GM12878 (cell line): ENCODE data around the gene RARB. TPM values are rescaled to one million over a fixed set of nuclear protein-coding genes. Genes with fewer than 3 reads are reported as not detected.

Source experiments
- ATAC-seq: fragments of 200-7000 bp; cut with Tn5 transposase; 3 replicates; pipeline ENCODE4 v1.9.1; 2020; ENCODE audit warnings: mild to moderate bottlenecking, moderate library complexity
- BruUV-seq: library from RNA; stranded (reverse); fragments of 400-500 nt; replicated peaks from 2 replicates; lab custom pipeline; 2021; lab: Mats Ljungman, UMichigan
- CTCF ChIA-PET: fragments of 300-600 bp; sonication (Branson Sonifier 250); formaldehyde crosslinking; extraction: SDS; loops from one replicate; lab custom pipeline; 2021; ENCODE audit warnings: inconsistent platforms; lab: Yijun Ruan, JAX
- POLR2A ChIA-PET: fragments of 350-600 bp; formaldehyde crosslinking; extraction: SDS; loops from one replicate; lab custom pipeline; 2021; ENCODE audit warnings: inconsistent platforms; lab: Charles Lee
- RAD21 ChIA-PET: fragments of 300-600 bp; sonication (Branson Sonifier 250); formaldehyde crosslinking; loops from one replicate; lab custom pipeline; 2023; ENCODE audit warnings: antibody characterized with exemption; ENCODE audit not compliant: unreplicated experiment; lab: Charles Lee
- SMC1A ChIA-PET: fragments of 300-600 bp; sonication (Branson Sonifier 250); formaldehyde crosslinking; loops from one replicate; lab custom pipeline; 2023; ENCODE audit not compliant: unreplicated experiment, uncharacterized antibody; lab: Charles Lee
- DNase-seq: peaks from one replicate; pipeline ENCODE4 v3.0.0-alpha.2; 2011; ENCODE audit warnings: low read depth, low spot score
- FAIRE-seq: peaks from 3 replicates; lab custom pipeline; 2011; peaks lifted over from hg19 to GRCh38; lab: Jason Lieb, UNC
- H2AFZ ChIP-seq: 2 replicates; pipeline ENCODE4 v1.6.0; 2011; ENCODE audit warnings: low read depth, low read length, control low read depth; ENCODE audit not compliant: control insufficient read depth
- H3K27ac ChIP-seq: 2 replicates; pipeline ENCODE4 v1.5.1; 2011; ENCODE audit warnings: control low read depth; ENCODE audit not compliant: control insufficient read depth, insufficient read depth
- H3K27me3 ChIP-seq, 2 experiments: replicated peaks in 1 of 2; 2 replicates each; pipeline versions ENCODE4 v1.6.0 to v1.6.1; 2011; ENCODE audit warnings: low read length in 1 of 2; ENCODE audit not compliant: control insufficient read depth in 2 of 2, insufficient read depth in 2 of 2
- H3K36me3 ChIP-seq, 2 experiments: 2 replicates each; pipeline ENCODE4 v1.5.1; 2011; ENCODE audit warnings: low read length in 1 of 2; ENCODE audit not compliant: control insufficient read depth in 2 of 2, insufficient read depth in 2 of 2
- H3K4me1 ChIP-seq: 2 replicates; pipeline ENCODE4 v1.6.1; 2011; ENCODE audit warnings: mild to moderate bottlenecking, low read length, moderate library complexity, mixed read lengths; ENCODE audit not compliant: control insufficient read depth, insufficient read depth
- H3K4me2 ChIP-seq: 2 replicates; pipeline ENCODE4 v1.6.0; 2011; ENCODE audit warnings: control low read depth; ENCODE audit not compliant: control insufficient read depth, insufficient read depth
- H3K4me3 ChIP-seq: fragments of 200-600 bp; sonication (generic); 2 replicates; pipeline ENCODE4 v1.5.1; 2016
- H3K79me2 ChIP-seq: 2 replicates; pipeline ENCODE4 v1.6.0; 2011; ENCODE audit warnings: low read length; ENCODE audit not compliant: control insufficient read depth, insufficient read depth
- H3K9ac ChIP-seq: 2 replicates; pipeline ENCODE4 v1.8.0; 2011; ENCODE audit warnings: low read length, control low read depth, mixed read lengths; ENCODE audit not compliant: control insufficient read depth, insufficient read depth
- H3K9me3 ChIP-seq: replicated peaks from 3 replicates; pipeline ENCODE4 v1.5.1; 2011; ENCODE audit warnings: mild to moderate bottlenecking, low read length; ENCODE audit not compliant: control insufficient read depth, insufficient read depth
- H4K20me1 ChIP-seq: 2 replicates; pipeline ENCODE4 v1.6.0; 2011; ENCODE audit not compliant: control insufficient read depth, insufficient read depth
- BCLAF1 ChIP-seq: fragments of 450-650 bp; IDR thresholded peaks from 2 replicates; pipeline ENCODE4 v1.6.1; 2017; ENCODE audit warnings: antibody characterized with exemption, mild to moderate bottlenecking, moderate library complexity
- BMI1 ChIP-seq: fragments of 450-650 bp; IDR thresholded peaks from 2 replicates; pipeline ENCODE4 v1.6.1; 2016; ENCODE audit warnings: mild to moderate bottlenecking, moderate library complexity, borderline replicate concordance
- CBX3 ChIP-seq: fragments of 200-600 bp; sonication (generic); IDR thresholded peaks from 2 replicates; pipeline ENCODE4 v1.6.1; 2016; ENCODE audit warnings: low read depth, borderline replicate concordance
- CBX5 ChIP-seq: sonication (generic); IDR thresholded peaks from 2 replicates; pipeline ENCODE4 v1.6.1; 2016; ENCODE audit warnings: low read depth, moderate library complexity, mild to moderate bottlenecking, inconsistent platforms
- CHD2 ChIP-seq: IDR thresholded peaks from 2 replicates; pipeline ENCODE4 v1.6.1; 2011; ENCODE audit warnings: low read depth, low read length, improper control_type of control experiment, borderline replicate concordance
- E2F8 ChIP-seq: fragments of 450-650 bp; IDR thresholded peaks from 2 replicates; pipeline ENCODE4 v1.6.1; 2018; ENCODE audit warnings: mild to moderate bottlenecking, low read depth, moderate library complexity; ENCODE audit not compliant: partially characterized antibody
- ESRRA ChIP-seq: IDR thresholded peaks from 2 replicates; pipeline ENCODE4 v1.6.1; 2012; ENCODE audit warnings: mild to moderate bottlenecking, low read length, improper control_type of control experiment
- FOXM1 ChIP-seq: IDR thresholded peaks from 2 replicates; pipeline ENCODE4 v1.6.1; 2012; ENCODE audit warnings: low read depth, mild to moderate bottlenecking, inconsistent platforms, low read length, moderate library complexity
- HDAC2 ChIP-seq: fragments of 200-600 bp; sonication (generic); IDR thresholded peaks from 2 replicates; pipeline ENCODE4 v1.6.1; 2017
- IKZF1 ChIP-seq: fragments of 450-650 bp; conservative IDR thresholded peaks from 2 replicates; pipeline ENCODE4 v1.6.1; 2017; ENCODE audit warnings: antibody characterized with exemption, mild to moderate bottlenecking
- IKZF2 ChIP-seq, 2 experiments: fragments of 450-650 bp; IDR thresholded peaks; 2 replicates each; pipeline ENCODE4 v1.6.1; 2017; ENCODE audit warnings: mild to moderate bottlenecking in 2 of 2, moderate library complexity in 2 of 2
- MTA3 ChIP-seq: IDR thresholded peaks from 2 replicates; pipeline ENCODE4 v1.6.1; 2012; ENCODE audit warnings: low read length, inconsistent platforms, borderline replicate concordance
- RBBP5 ChIP-seq: fragments of 200-600 bp; sonication (generic); conservative IDR thresholded peaks from 2 replicates; pipeline ENCODE4 v1.6.1; 2016
- ZZZ3 ChIP-seq: IDR thresholded peaks from 2 replicates; pipeline ENCODE4 v1.6.1; 2011; ENCODE audit warnings: low read depth; ENCODE audit not compliant: control insufficient read depth, insufficient read length
- WGBS: methylation state at CpG from one replicate; pipeline ENCODE4 v1.1.6; 2016; ENCODE audit warnings: low lambda C conversion rate; ENCODE audit not compliant: insufficient replicate concordance, insufficient coverage; ENCODE audit errors: missing lambda C conversion rate; 5-methylcytosine and 5-hydroxymethylcytosine counted together
- in situ Hi-C: fragments of 300-500 bp; cut with MboI; formaldehyde crosslinking; loops from 9 replicates; pipeline ENCODE4 v1.14.3; 2018; ENCODE audit warnings: mixed read lengths
- intact Hi-C: fragments of 100-400 bp; cut with micrococcal nuclease; formaldehyde crosslinking; loops from one replicate; pipeline ENCODE4 v1.14.2; 2022; ENCODE audit not compliant: unreplicated experiment
- polyA plus RNA-seq, 11 experiments: library from polyadenylated mRNA; depleted of rRNA in 4 of 11; unstranded in 6 of 11; stranded (reverse) in 5 of 11; fragments of >200 nt; fragmentation: Nextera tagmentation in 4 of 11; fragmentation: Illumina TruSeq in 1 of 11; extraction: Ambion mirVana in 4 of 11; extraction: Trizol in 1 of 11; gene quantifications; 1 replicate in 1 of 11; 2 replicates in 10 of 11; pipeline versions ENCODE4 v1.2.1 to v1.2.3, GENCODE V29; 2011 to 2016; ENCODE audit warnings: inconsistent platforms in 2 of 11, missing spikeins in 2 of 11, low read depth in 1 of 11
- total RNA-seq, 4 experiments: library from RNA; depleted of rRNA in 3 of 4; stranded (reverse); fragments of >200 nt in 3 of 4; fragmentation: Illumina TruSeq in 1 of 4; extraction: Trizol in 1 of 4; gene quantifications; 2 replicates each; pipeline versions ENCODE4 v1.2.1 to v1.2.3, GENCODE V29; 2013 to 2021

The RARB gene
- total and polyA plus RNA-seq, 10 of the 15 experiments (the other 5 are each of a cell fraction or from before 2014, with no cell fraction given), result 0.05 to 0.06 TPM; not detected in 8

DNA sequence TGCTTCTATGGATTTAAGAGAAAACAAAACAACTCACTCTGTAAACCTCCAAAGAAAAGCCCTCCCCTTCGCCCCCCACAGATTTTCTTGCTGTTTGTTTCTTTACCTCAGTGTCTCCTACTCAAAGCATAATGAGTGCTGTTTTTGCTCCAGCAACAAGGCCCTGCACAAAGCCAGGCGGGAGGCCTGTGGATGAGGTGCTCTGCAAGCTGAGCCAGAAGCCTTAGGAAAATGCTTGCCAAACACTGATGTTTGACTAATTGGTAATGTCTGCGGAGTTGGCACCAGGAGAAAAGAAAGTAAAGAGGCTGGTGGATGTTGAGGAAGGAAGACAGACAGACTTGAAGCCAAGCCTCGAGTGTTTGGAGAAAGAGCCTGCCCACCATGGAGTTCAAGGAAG is 99.7 kb downstream of the RARB start:
- no peak for FAIRE-seq
- SMC1A ChIA-PET, result no interaction called here
- Histone ChIP-seq H3K4me2 (no peak overlapping the region), H3K36me3 (no peaks in the 10 kb centered on the region), H3K27me3 (no peaks in the 10 kb centered on the region), H3K27ac (no peak overlapping the region), H3K4me1 (no peaks in the 10 kb centered on the region), H4K20me1 (no peaks in the 10 kb centered on the region), H3K9ac (no peak overlapping the region), H3K79me2 (no peaks in the 10 kb centered on the region), H3K9me3 (no peaks in the 10 kb centered on the region), H3K4me3 (no peak overlapping the region), H2AFZ (no peak overlapping the region)
- RAD21 ChIA-PET, result no interaction called here
- no TSS peak for BruUV-seq
- TF ChIP-seq RBBP5 (no peak), BCLAF1 (no peak), BMI1 (no peak), IKZF2 (IDR thresholded peaks at IDR 0.05) (no peak), MTA3 (no peak), CBX5 (no peak), FOXM1 (no peak), ZZZ3 (no peak), ESRRA (no peak), CHD2 (no peak), IKZF1 (no peak), E2F8 (no peak), HDAC2 (no peak), CBX3 (no peak)
- WGBS, result 19% methylated on average over 4 of the region's 4 CpGs
- ATAC-seq, result no peak
- POLR2A ChIA-PET, result no interaction called here
- no peak for DNase-seq
- CTCF ChIA-PET, result no interaction called here
- intact Hi-C loops, result no loop called here
- in situ Hi-C loops, result no loop called here
